Sigmoid colon (tissue), 4 donors: Measurements from ENCODE around the gene SLC17A3.

ENCODE experiments used
- EP300 ChIP-seq, 4 donors: sonication (generic); formaldehyde crosslinking; IDR thresholded peaks; one replicate each; pipeline ENCODE4 v1.6.1; 2017; ENCODE audit warnings: antibody characterized with exemption in 4 of 4
- POLR2A ChIP-seq, 2 donors: fragments of 450-650 bp; IDR thresholded peaks; one replicate each; pipeline ENCODE4 v1.6.1; 2016; ENCODE audit warnings: antibody characterized with exemption in 2 of 2, mild to moderate bottlenecking in 2 of 2, moderate library complexity in 2 of 2
- POLR2AphosphoS5 ChIP-seq, 4 donors: sonication (generic); formaldehyde crosslinking; IDR thresholded peaks; one replicate each; pipeline ENCODE4 v1.6.1; 2017; ENCODE audit warnings: antibody characterized with exemption in 4 of 4
- TF ChIP-seq, protein P1 (sequence below), 4 experiments: fragments of 450-650 bp in 3 of 4; fragments of 200-600 bp in 1 of 4; IDR thresholded peaks; one replicate each; pipeline ENCODE4 v1.5.1; 2016 to 2019; ENCODE audit warnings: antibody characterized with exemption in 4 of 4, mild to moderate bottlenecking in 3 of 4, moderate library complexity in 2 of 4

DNA sequence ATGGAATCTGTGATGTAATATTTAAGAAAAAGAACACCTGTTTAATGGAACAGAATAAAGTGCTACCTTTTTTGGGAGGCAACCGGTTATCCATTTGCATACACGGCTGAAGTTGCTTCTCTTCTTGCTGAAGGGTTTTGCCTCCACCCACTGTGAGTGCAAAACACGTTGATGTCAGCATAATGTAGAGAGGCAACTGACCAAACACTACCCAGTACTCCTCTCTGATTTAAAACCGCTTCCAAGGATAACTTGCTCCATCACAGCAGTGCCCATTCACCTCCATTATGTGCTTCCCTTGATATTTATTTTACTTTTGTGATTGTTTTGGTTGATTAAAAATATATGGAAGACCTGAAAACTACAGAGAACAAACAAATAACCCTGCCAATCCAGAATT is 43.6 kb downstream of the SLC17A3 start:
- TF ChIP-seq, protein P1, sequence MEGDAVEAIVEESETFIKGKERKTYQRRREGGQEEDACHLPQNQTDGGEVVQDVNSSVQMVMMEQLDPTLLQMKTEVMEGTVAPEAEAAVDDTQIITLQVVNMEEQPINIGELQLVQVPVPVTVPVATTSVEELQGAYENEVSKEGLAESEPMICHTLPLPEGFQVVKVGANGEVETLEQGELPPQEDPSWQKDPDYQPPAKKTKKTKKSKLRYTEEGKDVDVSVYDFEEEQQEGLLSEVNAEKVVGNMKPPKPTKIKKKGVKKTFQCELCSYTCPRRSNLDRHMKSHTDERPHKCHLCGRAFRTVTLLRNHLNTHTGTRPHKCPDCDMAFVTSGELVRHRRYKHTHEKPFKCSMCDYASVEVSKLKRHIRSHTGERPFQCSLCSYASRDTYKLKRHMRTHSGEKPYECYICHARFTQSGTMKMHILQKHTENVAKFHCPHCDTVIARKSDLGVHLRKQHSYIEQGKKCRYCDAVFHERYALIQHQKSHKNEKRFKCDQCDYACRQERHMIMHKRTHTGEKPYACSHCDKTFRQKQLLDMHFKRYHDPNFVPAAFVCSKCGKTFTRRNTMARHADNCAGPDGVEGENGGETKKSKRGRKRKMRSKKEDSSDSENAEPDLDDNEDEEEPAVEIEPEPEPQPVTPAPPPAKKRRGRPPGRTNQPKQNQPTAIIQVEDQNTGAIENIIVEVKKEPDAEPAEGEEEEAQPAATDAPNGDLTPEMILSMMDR (IDR thresholded peaks at IDR 0.05), result no peak
- TF ChIP-seq POLR2A (IDR thresholded peaks at IDR 0.05), result no peak
- no peak for TF ChIP-seq EP300 (IDR thresholded peaks at IDR 0.05)
- TF ChIP-seq POLR2AphosphoS5 (IDR thresholded peaks at IDR 0.05), result no peak
